K562 (cell line): ENCODE measurements around the gene SERPIND1. TPM values are rescaled to one million over a fixed set of nuclear protein-coding genes. Genes with fewer than 3 reads are reported as not detected.
A peak's percentile ranks its signal among the peaks of the same experiment; 100 is the strongest.

Source experiments
- CBFA2T3 ChIP-seq: fragments of 450-650 bp; IDR thresholded peaks from 2 replicates; pipeline ENCODE4 v1.6.1; 2017
- CTBP1 ChIP-seq: fragments of 450-650 bp; IDR thresholded peaks from 2 replicates; pipeline ENCODE4 v1.6.1; 2016; ENCODE audit warnings: borderline replicate concordance
- FIP1L1 ChIP-seq: fragments of 200-400 bp; formaldehyde crosslinking; IDR thresholded peaks from 2 replicates; pipeline ENCODE4 v1.6.1; 2018; ENCODE audit warnings: mild to moderate bottlenecking, low read depth, low read length; ENCODE audit not compliant: poor library complexity, severe bottlenecking
- FOXJ3 ChIP-seq: sonication (generic); formaldehyde crosslinking; IDR thresholded peaks from 2 replicates; pipeline ENCODE4 v1.4.0; 2020; ENCODE audit warnings: mild to moderate bottlenecking, missing genetic modification reagents
- FOXP1 ChIP-seq: sonication (generic); formaldehyde crosslinking; IDR thresholded peaks from 2 replicates; pipeline ENCODE4 v1.8.0; 2022; ENCODE audit warnings: mild to moderate bottlenecking, missing genetic modification reagents
- JUND ChIP-seq, 2 experiments: IDR thresholded peaks; 2 replicates in 1 of 2; 3 replicates in 1 of 2; pipeline ENCODE4 v1.6.1; 2011; ENCODE audit warnings: borderline replicate concordance in 2 of 2, low read depth in 2 of 2, low read length in 2 of 2, improper control_type of control experiment in 1 of 2, missing biosample characterization in 1 of 2, missing genetic modification characterization in 1 of 2, missing genetic modification reagents in 1 of 2
- MCM2 ChIP-seq: fragments of 450-650 bp; IDR thresholded peaks from 2 replicates; pipeline ENCODE4 v1.6.1; 2017; ENCODE audit warnings: low read depth, mild to moderate bottlenecking
- MCM5 ChIP-seq: fragments of 450-650 bp; IDR thresholded peaks from 2 replicates; pipeline ENCODE4 v1.6.1; 2016; ENCODE audit warnings: low read depth
- MCM7 ChIP-seq, 2 experiments: fragments of 450-650 bp; IDR thresholded peaks; 2 replicates each; pipeline ENCODE4 v1.6.1; 2016 to 2018
- MECOM ChIP-seq: fragments of 250-450 bp; sonication (Bioruptor Pico); IDR thresholded peaks from 2 replicates; pipeline ENCODE4 v1.8.0; 2022; ENCODE audit warnings: inconsistent platforms
- MYBL2 ChIP-seq, 2 experiments: fragments of 450-650 bp in 1 of 2; sonication (generic) in 1 of 2; formaldehyde crosslinking in 1 of 2; IDR thresholded peaks; 2 replicates each; pipeline versions ENCODE4 v1.6.1 to v1.8.1; 2017 to 2022; ENCODE audit warnings: borderline replicate concordance in 1 of 2, inconsistent platforms in 1 of 2, low read depth in 1 of 2, mild to moderate bottlenecking in 1 of 2, missing genetic modification reagents in 1 of 2, moderate library complexity in 1 of 2
- NBN ChIP-seq: fragments of 450-650 bp; IDR thresholded peaks from 2 replicates; pipeline ENCODE4 v1.6.1; 2016; ENCODE audit warnings: low read depth, mild to moderate bottlenecking
- OTX1 ChIP-seq: fragments of 450-650 bp; formaldehyde crosslinking; IDR thresholded peaks from 2 replicates; pipeline ENCODE4 v1.4.0; 2022; ENCODE audit warnings: mild to moderate bottlenecking
- RBFOX2 ChIP-seq: fragments of 200-400 bp; formaldehyde crosslinking; IDR thresholded peaks from 2 replicates; pipeline ENCODE4 v1.6.1; 2017; ENCODE audit warnings: low read depth, mild to moderate bottlenecking, low read length, moderate library complexity
- RUNX1 ChIP-seq: sonication (generic); IDR thresholded peaks from 2 replicates; pipeline ENCODE4 v1.6.1; 2016; ENCODE audit warnings: antibody characterized with exemption, low read depth
- SMARCC2 ChIP-seq: fragments of 450-650 bp; IDR thresholded peaks from 2 replicates; pipeline ENCODE4 v1.6.1; 2017; ENCODE audit warnings: antibody characterized with exemption, moderate library complexity, mild to moderate bottlenecking, low read depth
- SP1 ChIP-seq: sonication (generic); formaldehyde crosslinking; IDR thresholded peaks from 2 replicates; pipeline ENCODE4 v1.8.1; 2022; ENCODE audit warnings: mild to moderate bottlenecking, missing genetic modification reagents
- STAT5A ChIP-seq: IDR thresholded peaks from 2 replicates; pipeline ENCODE4 v1.6.1; 2012; ENCODE audit warnings: low read length, inconsistent platforms, borderline replicate concordance
- TAF15 ChIP-seq: fragments of 200-400 bp; formaldehyde crosslinking; IDR thresholded peaks from 2 replicates; pipeline ENCODE4 v1.6.1; 2017; ENCODE audit warnings: mild to moderate bottlenecking, low read depth, low read length, moderate library complexity
- ZNF212 ChIP-seq: fragments of 450-650 bp; formaldehyde crosslinking; IDR thresholded peaks from 2 replicates; pipeline ENCODE4 v1.4.0; 2020; ENCODE audit warnings: mild to moderate bottlenecking
- polyA plus RNA-seq, 8 experiments: library from polyadenylated mRNA; depleted of rRNA in 4 of 8; stranded (reverse) in 5 of 8; unstranded in 3 of 8; fragments of >200 nt; fragmentation: Nextera tagmentation in 2 of 8; fragmentation: Illumina TruSeq in 1 of 8; extraction: Ambion mirVana in 2 of 8; extraction: Trizol in 1 of 8; gene quantifications; 2 replicates each; pipeline versions ENCODE4 v1.2.1 to v1.2.3, GENCODE V29; 2011 to 2014; ENCODE audit warnings: inconsistent platforms in 1 of 8, missing spikeins in 1 of 8
- total RNA-seq, 7 experiments: library from RNA; depleted of rRNA in 6 of 7; stranded (reverse); fragments of >200 nt in 6 of 7; fragmentation: Illumina TruSeq in 2 of 7; extraction: Trizol in 2 of 7; gene quantifications; 2 replicates each; pipeline versions ENCODE4 v1.2.1 to v1.2.3, GENCODE V29; 2011 to 2021; ENCODE audit warnings: low replicate concordance in 1 of 7
- TF ChIP-seq, protein P1 (sequence below): fragments of 450-650 bp; IDR thresholded peaks from 2 replicates; pipeline ENCODE4 v1.6.1; 2016
- TF ChIP-seq, protein P2 (sequence below): fragments of 450-650 bp; IDR thresholded peaks from 2 replicates; pipeline ENCODE4 v1.6.1; 2016; ENCODE audit warnings: missing biosample characterization, missing genetic modification characterization
- TF ChIP-seq, protein P3 (sequence below): sonication (generic); formaldehyde crosslinking; IDR thresholded peaks from 2 replicates; pipeline ENCODE4 v1.8.0; 2022; ENCODE audit warnings: missing genetic modification reagents, mild to moderate bottlenecking, borderline replicate concordance
- TF ChIP-seq, protein P4 (sequence below): sonication (generic); formaldehyde crosslinking; IDR thresholded peaks from 2 replicates; pipeline ENCODE4 v1.8.0; 2022; ENCODE audit warnings: mild to moderate bottlenecking, missing genetic modification reagents
- TF ChIP-seq, protein P5 (sequence below): sonication (generic); formaldehyde crosslinking; IDR thresholded peaks from 2 replicates; pipeline ENCODE4 v1.8.1; 2022; ENCODE audit warnings: missing genetic modification reagents

SERPIND1 gene
- total and polyA plus RNA-seq, 9 of the 15 experiments (the other 6 are each of a cell fraction or from before 2014, with no cell fraction given) = 0.04 to 0.11 (median 0.09) TPM; not detected in 6

DNA sequence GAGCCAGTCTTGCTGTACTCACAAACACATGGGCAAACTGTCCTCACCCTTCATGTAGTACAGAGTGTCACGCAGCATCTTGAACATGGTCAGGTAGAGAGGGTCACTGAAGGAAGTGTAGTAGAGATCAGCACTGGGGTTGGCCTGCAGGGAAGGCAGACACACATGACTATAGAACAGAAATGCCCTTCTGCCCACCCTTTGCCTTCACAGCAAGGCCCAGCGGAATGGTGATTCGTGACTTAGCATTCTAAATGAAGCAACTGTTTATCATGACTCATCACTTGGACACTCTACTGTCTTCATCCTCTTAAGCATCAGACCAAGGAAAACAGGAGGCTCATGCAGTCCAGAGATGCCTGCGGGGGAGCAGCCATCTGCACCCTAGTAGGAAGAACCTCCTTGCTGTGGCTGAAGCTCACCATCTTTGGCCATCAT lies 33.4 kb downstream of the SERPIND1 start (continued):
- TF ChIP-seq MYBL2 (IDR thresholded peaks at IDR 0.05; ENCODE audit: low read depth) (no peak), MYBL2 (CRISPR knock-in tag; IDR thresholded peaks at IDR 0.05; ENCODE audit: borderline replicate concordance) (no peak), SMARCC2 (peak; percentile 69; the same call in 1 of the 2 replicates), ZNF212 (CRISPR knock-in tag) (no peak), SP1 (CRISPR knock-in tag) (no peak), FOXP1 (no peak), MCM5 (no peak), MCM2 (no peak), NBN (no peak), RUNX1 (no peak), JUND (IDR thresholded peaks at IDR 0.05; ENCODE audit: borderline replicate concordance, low read depth, low read length) (peak; percentile 92), JUND (tag; IDR thresholded peaks at IDR 0.05; ENCODE audit: borderline replicate concordance, low read depth, low read length) (peak; percentile 98), TAF15 (no peak), FIP1L1 (no peak), OTX1 (CRISPR knock-in tag) (no peak), STAT5A (no peak), MECOM (CRISPR knock-in tag) (peak; percentile 95), MCM7 (IDR thresholded peaks at IDR 0.05) (no peak), CTBP1 (peak; percentile 99), CBFA2T3 (peak; percentile 45; the same call in 1 of the 2 replicates), FOXJ3 (CRISPR knock-in tag) (no peak), RBFOX2 (no peak)
- TF ChIP-seq, protein P1, sequence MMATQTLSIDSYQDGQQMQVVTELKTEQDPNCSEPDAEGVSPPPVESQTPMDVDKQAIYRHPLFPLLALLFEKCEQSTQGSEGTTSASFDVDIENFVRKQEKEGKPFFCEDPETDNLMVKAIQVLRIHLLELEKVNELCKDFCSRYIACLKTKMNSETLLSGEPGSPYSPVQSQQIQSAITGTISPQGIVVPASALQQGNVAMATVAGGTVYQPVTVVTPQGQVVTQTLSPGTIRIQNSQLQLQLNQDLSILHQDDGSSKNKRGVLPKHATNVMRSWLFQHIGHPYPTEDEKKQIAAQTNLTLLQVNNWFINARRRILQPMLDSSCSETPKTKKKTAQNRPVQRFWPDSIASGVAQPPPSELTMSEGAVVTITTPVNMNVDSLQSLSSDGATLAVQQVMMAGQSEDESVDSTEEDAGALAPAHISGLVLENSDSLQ = peak; percentile 49; the same call in 1 of the 2 replicates
- TF ChIP-seq, protein P2, sequence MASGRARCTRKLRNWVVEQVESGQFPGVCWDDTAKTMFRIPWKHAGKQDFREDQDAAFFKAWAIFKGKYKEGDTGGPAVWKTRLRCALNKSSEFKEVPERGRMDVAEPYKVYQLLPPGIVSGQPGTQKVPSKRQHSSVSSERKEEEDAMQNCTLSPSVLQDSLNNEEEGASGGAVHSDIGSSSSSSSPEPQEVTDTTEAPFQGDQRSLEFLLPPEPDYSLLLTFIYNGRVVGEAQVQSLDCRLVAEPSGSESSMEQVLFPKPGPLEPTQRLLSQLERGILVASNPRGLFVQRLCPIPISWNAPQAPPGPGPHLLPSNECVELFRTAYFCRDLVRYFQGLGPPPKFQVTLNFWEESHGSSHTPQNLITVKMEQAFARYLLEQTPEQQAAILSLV (tag) = peak; percentile 72
- TF ChIP-seq, protein P3, sequence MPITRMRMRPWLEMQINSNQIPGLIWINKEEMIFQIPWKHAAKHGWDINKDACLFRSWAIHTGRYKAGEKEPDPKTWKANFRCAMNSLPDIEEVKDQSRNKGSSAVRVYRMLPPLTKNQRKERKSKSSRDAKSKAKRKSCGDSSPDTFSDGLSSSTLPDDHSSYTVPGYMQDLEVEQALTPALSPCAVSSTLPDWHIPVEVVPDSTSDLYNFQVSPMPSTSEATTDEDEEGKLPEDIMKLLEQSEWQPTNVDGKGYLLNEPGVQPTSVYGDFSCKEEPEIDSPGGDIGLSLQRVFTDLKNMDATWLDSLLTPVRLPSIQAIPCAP = no peak
- TF ChIP-seq, protein P4, sequence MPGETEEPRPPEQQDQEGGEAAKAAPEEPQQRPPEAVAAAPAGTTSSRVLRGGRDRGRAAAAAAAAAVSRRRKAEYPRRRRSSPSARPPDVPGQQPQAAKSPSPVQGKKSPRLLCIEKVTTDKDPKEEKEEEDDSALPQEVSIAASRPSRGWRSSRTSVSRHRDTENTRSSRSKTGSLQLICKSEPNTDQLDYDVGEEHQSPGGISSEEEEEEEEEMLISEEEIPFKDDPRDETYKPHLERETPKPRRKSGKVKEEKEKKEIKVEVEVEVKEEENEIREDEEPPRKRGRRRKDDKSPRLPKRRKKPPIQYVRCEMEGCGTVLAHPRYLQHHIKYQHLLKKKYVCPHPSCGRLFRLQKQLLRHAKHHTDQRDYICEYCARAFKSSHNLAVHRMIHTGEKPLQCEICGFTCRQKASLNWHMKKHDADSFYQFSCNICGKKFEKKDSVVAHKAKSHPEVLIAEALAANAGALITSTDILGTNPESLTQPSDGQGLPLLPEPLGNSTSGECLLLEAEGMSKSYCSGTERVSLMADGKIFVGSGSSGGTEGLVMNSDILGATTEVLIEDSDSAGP (CRISPR knock-in tag) = peak; percentile 80
- TF ChIP-seq, protein P5, sequence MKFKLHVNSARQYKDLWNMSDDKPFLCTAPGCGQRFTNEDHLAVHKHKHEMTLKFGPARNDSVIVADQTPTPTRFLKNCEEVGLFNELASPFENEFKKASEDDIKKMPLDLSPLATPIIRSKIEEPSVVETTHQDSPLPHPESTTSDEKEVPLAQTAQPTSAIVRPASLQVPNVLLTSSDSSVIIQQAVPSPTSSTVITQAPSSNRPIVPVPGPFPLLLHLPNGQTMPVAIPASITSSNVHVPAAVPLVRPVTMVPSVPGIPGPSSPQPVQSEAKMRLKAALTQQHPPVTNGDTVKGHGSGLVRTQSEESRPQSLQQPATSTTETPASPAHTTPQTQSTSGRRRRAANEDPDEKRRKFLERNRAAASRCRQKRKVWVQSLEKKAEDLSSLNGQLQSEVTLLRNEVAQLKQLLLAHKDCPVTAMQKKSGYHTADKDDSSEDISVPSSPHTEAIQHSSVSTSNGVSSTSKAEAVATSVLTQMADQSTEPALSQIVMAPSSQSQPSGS (CRISPR knock-in tag) = no peak
